Prostate gland (tissue), 2 donors: ENCODE results near the gene PPAN. TPM values are rescaled to one million over a fixed set of nuclear protein-coding genes. Genes with fewer than 3 reads are reported as not detected.

Experiments
- DNase-seq: peaks from one replicate; pipeline ENCODE4 v3.0.0-alpha.2; 2019; ENCODE audit warnings: low spot score
- H3K27ac ChIP-seq, 2 donors: fragments of 200-600 bp; sonication (generic); 2 replicates each; pipeline ENCODE4 v1.5.1; 2017 to 2019
- H3K27me3 ChIP-seq: fragments of 200-600 bp; sonication (generic); replicated peaks from 2 replicates; pipeline ENCODE4 v1.5.1; 2019; ENCODE audit not compliant: insufficient read depth
- H3K36me3 ChIP-seq, 2 donors: fragments of 200-600 bp; sonication (generic); 1 replicate in 1 of 2; 2 replicates in 1 of 2; pipeline versions ENCODE4 v1.5.1 to v1.8.1; 2017 to 2019
- H3K4me1 ChIP-seq: fragments of 200-600 bp; sonication (generic); replicated peaks from 2 replicates; pipeline ENCODE4 v1.5.1; 2019
- H3K4me3 ChIP-seq, 2 donors: fragments of 200-600 bp; sonication (generic); 2 replicates each; pipeline ENCODE4 v1.5.1; 2017 to 2019
- H3K9me3 ChIP-seq: fragments of 200-600 bp; sonication (generic); 2 replicates; pipeline ENCODE4 v1.5.1; 2017
- CTCF ChIP-seq, 4 experiments: fragments of 200-600 bp in 2 of 4; fragments of 450-650 bp in 2 of 4; sonication (generic) in 2 of 4; IDR thresholded peaks; 1 replicate in 3 of 4; 2 replicates in 1 of 4; pipeline ENCODE4 v1.5.1; 2016 to 2019; ENCODE audit warnings: antibody characterized with exemption in 4 of 4, mild to moderate bottlenecking in 2 of 4, moderate library complexity in 2 of 4
- POLR2A ChIP-seq: fragments of 450-650 bp; IDR thresholded peaks from one replicate; pipeline ENCODE4 v1.6.1; 2016; ENCODE audit warnings: antibody characterized with exemption, mild to moderate bottlenecking
- POLR2AphosphoS5 ChIP-seq: sonication (generic); formaldehyde crosslinking; IDR thresholded peaks from one replicate; pipeline ENCODE4 v1.6.1; 2017; ENCODE audit warnings: antibody characterized with exemption
- WGBS: methylation state at CpG from one replicate; pipeline ENCODE4 v1.1.5; 2018; 5-methylcytosine and 5-hydroxymethylcytosine counted together
- intact Hi-C: fragments of 100-400 bp; cut with DNase I; formaldehyde crosslinking; loops from one replicate; pipeline ENCODE4 v1.14.2; 2022
- total RNA-seq, 2 donors: library from RNA; depleted of rRNA; stranded (reverse); fragments of >200 nt; gene quantifications; one replicate each; pipeline ENCODE4 v1.1.0, GENCODE V29; 2016

Gene PPAN
- total RNA-seq, 2 donors from 2014 or later: 27.6 to 47.2 TPM

GRCh38 chr19:10112037-10112761, 6.0 kb downstream of the PPAN start:
- TF ChIP-seq CTCF (IDR thresholded peaks at IDR 0.05) (no peak), POLR2AphosphoS5 (no peak), POLR2A (no peak)
- Histone ChIP-seq H3K4me1 (peaks cover under 1% of the 10 kb centered on the region), H3K36me3 (peaks cover 25 to 46% of the 10 kb centered on the region in 2 donors)

DNA sequence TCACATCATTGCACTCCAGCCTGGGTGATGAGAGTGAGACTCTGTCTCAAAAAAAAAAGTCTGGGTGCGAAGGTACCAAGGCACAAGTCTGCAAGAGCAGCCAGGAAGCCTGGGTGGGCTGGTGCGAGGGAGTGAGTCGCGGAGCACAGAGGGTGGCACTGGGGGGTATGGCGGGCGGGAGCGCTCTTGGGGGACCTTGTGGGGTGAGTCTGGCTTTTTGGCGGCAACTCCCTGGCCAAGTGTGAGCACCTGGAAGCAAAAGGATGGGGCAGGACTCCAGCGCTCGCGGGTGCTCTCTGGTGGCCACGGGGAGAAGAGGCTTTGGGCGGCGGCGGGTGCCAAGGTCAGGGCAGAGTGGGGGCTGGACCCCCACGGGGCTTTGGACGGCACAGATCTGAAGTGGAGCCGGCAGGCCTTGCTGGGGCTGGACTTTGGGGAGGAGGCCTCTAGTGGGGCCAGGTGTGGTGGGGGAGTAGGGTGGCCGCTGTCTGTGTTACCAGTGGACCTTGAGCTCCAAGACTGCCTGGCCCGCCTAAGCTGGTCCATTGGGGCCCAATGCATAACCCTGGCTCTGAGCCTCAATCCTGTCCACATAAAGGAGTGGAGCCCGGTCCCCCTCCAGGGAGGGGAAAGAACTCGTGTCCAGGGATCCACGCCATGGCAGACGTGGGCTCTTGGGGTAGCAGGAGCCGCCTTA, 6.9 kb downstream of the PPAN start:
- 33% methylated on average over 25 of the region's 25 CpGs for WGBS
- intact Hi-C loops: no loop called here
- peaks cover 25 to 47% of the 10 kb centered on the region in 2 donors for H3K36me3 ChIP-seq
- H3K27me3 ChIP-seq: no peaks in the 10 kb centered on the region
- H3K27ac ChIP-seq: no peak overlapping the region
- H3K9me3 ChIP-seq: no peaks in the 10 kb centered on the region
- TF ChIP-seq POLR2A (no peak), CTCF (IDR thresholded peaks at IDR 0.05) (peak in 3 of 4 experiments; percentile 23 to 51 (median 34)), POLR2AphosphoS5 (no peak)
- H3K4me3 ChIP-seq: no peak overlapping the region
- H3K4me1 ChIP-seq: no peaks in the 10 kb centered on the region
- DNase-seq: no peak

More at GRCh38 chr19:10112037-10112761, 6.0 kb downstream of the PPAN start:
- Histone ChIP-seq H3K27me3 (no peaks in the 10 kb centered on the region), H3K27ac (no peak overlapping the region), H3K9me3 (no peaks in the 10 kb centered on the region), H3K4me3 (no peak overlapping the region)
- intact Hi-C loops: no loop called here
- DNase-seq: no peak
- 58% methylated on average over 23 of the region's 23 CpGs for WGBS

DNA sequence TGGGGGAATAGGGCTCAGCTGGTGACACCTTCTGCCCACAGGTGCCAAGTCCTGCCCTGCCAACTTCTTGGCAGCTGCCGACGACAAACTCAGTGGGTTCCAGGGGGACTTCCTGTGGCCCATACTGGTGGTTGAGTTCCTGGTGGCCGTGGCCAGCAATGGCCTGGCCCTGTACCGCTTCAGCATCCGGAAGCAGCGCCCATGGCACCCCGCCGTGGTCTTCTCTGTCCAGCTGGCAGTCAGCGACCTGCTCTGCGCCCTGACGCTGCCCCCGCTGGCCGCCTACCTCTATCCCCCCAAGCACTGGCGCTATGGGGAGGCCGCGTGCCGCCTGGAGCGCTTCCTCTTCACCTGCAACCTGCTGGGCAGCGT, 7.4 kb downstream of the PPAN start:
- DNase-seq: no peak
- Histone ChIP-seq H3K9me3 (no peaks in the 10 kb centered on the region), H3K4me1 (no peaks in the 10 kb centered on the region), H3K27ac (no peak overlapping the region), H3K27me3 (no peaks in the 10 kb centered on the region), H3K4me3 (no peak overlapping the region), H3K36me3 (peaks cover 25 to 43% of the 10 kb centered on the region in 2 donors)
- intact Hi-C loops: no loop called here
- TF ChIP-seq POLR2AphosphoS5 (no peak), POLR2A (no peak), CTCF (IDR thresholded peaks at IDR 0.05) (no peak)
- 75% methylated on average over 19 of the region's 19 CpGs for WGBS

GRCh38 chr19:10113964-10114650, 7.9 kb downstream of the PPAN start:
- H3K4me3 ChIP-seq: no peak overlapping the region
- H3K27ac ChIP-seq: no peak overlapping the region
- intact Hi-C loops: no loop called here
- no peaks in the 10 kb centered on the region for H3K27me3 ChIP-seq
- H3K4me1 ChIP-seq: peaks cover 4% of the 10 kb centered on the region
- 88% methylated on average over 22 of the region's 43 CpGs for WGBS
- DNase-seq: no peak
- TF ChIP-seq POLR2AphosphoS5 (no peak), POLR2A (no peak), CTCF (IDR thresholded peaks at IDR 0.05) (no peak)
- H3K9me3 ChIP-seq: no peaks in the 10 kb centered on the region
- peaks cover 25 to 43% of the 10 kb centered on the region in 2 donors for H3K36me3 ChIP-seq
